ENCODE measurements around the gene FAM53B.

GRCh38 chr10:124671486-124672075 lies 72.6 kb downstream of the FAM53B start:
- TF ChIP-seq GATA2 (IDR thresholded peaks at IDR 0.05; ENCODE audit: low read depth, low read length) (no peak), GATA3 (IDR thresholded peaks at IDR 0.05; ENCODE audit: low read depth, low read length) (no peak)

All from SH-SY5Y (cell line).